HG03439 (cell line): Measurements from ENCODE around the gene TLR5.

ENCODE experiments used
- ATAC-seq: cut with Tn5 transposase; IDR thresholded peaks from one replicate; pipeline ENCODE4 v1.9.1; 2021; ENCODE audit warnings: mild to moderate bottlenecking, moderate library complexity; ENCODE audit not compliant: unreplicated experiment

TLR5 gene

DNA sequence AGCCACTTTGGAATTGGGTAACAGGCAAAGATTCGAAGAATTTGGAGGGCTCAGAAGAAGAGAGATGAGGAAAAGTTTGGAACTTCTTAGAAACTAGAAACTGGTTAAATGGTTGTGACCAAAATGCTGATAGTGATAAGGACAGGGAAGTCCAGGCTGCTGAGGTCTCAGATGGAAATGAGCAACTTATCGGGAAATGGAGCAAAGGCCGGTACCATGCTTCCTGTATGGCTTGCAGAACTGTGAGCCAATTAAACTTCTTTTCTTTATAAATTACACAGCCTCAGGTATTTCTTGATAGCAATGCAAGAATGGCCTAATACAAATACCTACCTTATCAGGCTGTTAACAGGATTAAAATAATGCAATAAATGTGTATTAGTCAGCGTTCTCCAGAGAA, 9.4 kb upstream of the TLR5 start:
- no peak for ATAC-seq

DNA sequence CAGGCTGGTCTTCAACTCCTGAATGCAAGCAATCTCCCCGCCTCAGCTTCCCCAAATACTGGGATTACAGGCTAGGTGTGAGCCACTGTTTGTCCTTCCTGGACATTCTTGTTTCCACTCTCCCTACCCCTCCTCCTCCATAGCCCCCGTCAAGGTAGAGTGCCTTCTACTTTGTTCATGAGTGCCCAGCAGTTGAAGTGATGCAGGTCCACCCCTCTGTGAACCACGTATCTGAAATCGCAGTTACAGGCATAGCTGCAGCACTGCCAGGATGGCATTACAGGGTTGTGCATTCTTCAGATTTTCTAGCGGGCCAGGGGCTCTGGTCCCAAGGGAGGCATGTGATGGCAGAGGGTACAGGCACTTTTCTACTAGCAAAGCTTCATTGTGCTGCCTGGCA, 7.4 kb upstream of the TLR5 start:
- ATAC-seq: no peak

DNA sequence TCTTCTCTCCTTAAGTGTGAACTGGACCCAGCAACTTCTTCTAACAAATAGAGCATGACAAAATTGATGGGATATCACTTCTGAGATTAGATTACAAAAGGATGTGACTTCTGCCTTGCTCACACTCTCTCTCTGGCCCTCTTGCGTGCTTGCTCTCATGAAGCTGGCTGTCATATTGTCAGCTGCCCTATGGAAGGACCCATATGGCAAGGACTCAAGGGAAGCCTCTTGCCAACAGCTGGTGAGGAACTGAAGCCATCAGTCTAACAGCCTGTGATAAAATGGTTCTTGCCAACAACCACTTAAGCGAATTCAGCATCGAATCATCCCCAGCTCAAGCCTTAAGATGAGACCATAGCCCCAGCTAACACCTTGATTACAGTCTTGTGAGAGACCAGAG, 4.8 kb upstream of the TLR5 start:
- ATAC-seq: no peak

DNA sequence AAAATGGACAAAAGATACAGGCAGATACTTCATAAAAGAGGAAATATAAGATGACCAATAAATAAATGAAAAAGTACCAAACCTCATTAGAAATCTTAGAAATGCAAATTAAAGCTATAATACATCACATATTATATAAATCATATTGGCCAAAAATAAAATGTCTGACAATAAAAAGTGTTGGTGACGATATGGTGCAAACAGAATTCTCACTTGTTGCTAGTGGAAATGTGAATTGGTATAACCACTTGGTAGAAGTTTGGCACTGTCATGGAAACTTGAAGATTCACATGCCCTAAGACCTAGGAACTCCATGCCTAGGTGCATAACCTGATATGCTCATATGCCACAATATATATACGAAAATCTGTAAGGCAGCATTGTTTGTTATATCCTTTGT, 4.4 kb upstream of the TLR5 start:
- ATAC-seq: no peak

DNA sequence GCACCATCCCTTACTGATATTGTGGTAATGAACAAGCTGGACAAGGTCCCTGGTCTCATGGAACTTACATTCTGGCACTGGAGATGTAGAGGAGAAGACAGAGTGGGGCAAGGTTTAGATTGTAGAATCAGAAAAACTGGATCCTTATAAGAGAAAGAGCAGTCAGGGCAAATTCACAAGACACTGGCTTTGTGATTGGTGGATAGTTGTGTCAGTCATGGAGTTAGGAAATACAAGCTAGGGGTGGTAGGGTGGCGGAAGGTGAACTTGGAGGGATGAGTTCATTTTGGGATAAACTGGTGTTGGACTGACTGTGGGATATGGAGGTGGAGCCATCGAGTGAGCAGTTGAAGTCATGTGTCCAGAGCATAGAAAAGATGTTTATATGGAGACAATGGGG, 3.7 kb upstream of the TLR5 start:
- ATAC-seq: no peak

DNA sequence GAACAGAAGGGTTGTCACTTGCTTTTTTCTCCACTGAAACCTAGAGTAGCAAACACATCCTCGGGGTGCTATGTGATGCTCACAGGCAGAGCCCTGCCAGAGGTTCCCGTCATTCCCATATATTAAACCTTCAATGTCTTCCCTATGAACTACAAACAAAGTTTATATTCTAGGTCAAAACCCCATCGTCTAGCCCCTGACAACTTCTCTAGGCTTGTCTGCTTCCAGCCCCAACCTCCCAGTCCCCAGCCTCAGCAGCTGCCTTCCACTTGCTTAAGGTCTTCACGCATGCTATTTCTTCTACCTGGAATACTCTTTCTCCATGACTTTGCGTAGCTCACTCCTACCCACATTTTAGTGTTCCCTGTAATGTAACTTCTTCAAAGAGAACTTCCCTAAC, 1.9 kb upstream of the TLR5 start:
- ATAC-seq: no peak

DNA sequence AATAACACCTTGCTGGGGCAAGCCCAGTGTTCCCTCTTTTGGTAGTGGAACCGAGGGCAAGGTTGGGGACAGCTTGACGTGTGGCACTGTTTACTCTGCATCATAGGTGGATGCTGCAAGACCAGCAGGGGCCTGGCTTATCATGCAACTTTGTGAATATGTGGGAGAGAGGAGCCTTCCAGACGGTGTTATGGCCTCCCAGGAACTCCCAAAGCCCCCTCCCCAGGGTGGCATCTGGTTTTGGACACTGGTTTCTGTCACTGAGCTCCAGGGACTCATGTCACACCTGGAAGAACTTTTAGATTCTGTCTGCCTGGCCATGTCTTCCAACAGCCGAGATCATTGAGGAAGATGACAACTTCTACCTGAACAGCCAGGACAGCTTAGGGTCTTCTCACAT, 1.4 kb upstream of the TLR5 start:
- ATAC-seq: no peak

DNA sequence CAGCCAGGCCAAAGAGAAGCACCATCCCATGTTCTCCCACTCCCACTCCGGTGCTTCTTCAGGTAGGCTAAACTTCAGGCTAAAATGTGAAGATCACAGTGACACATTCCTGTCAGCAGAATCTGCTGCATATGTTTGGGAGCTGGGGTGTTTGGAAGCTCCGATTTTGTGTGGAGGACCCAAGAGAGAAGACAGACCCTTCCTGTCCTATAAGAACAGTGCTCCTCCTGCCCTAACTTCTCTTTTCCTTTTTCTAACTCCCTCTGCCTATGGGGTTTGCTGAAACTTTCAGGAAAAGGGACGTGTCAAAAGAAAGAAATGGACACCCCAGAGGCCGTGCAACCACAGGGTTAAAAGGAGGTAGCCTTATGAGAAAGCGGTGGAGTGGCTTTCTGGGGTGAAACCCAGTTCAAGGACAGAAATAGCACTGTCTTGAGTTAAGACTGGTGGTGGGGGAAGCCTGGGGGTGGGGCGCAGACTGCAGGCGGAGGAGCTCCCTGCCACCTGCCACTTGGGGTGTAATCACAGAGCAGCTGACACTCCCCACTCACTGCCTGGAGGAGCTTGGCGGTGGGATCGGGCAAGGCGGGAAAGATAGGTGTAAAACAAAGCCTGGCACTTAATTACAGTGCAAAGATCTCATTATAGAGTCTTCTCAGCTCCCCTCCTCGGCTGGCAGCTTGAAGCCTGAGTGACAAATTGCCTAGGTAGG, 645 bp upstream of the TLR5 start:
- ATAC-seq: peak; percentile 62

DNA sequence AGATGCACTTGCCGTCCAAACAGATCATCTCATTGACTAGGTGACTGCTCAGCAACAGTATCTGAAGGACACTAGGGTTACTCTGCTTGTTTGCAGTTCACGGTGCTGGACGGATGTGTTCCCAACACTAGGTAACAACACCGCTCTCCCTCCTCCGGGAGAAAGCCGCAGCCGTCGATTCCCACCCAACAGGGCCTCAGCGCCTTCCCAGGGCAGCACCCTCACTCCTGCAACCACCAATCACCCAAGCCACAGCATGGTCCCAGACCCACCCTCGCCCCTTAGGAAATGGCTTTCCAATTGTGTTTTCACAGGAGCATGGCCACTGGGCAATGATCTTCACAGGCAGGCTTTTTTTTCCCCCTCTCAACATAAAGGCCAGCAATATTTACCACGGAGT, 779 bp downstream of the TLR5 start:
- no peak for ATAC-seq

DNA sequence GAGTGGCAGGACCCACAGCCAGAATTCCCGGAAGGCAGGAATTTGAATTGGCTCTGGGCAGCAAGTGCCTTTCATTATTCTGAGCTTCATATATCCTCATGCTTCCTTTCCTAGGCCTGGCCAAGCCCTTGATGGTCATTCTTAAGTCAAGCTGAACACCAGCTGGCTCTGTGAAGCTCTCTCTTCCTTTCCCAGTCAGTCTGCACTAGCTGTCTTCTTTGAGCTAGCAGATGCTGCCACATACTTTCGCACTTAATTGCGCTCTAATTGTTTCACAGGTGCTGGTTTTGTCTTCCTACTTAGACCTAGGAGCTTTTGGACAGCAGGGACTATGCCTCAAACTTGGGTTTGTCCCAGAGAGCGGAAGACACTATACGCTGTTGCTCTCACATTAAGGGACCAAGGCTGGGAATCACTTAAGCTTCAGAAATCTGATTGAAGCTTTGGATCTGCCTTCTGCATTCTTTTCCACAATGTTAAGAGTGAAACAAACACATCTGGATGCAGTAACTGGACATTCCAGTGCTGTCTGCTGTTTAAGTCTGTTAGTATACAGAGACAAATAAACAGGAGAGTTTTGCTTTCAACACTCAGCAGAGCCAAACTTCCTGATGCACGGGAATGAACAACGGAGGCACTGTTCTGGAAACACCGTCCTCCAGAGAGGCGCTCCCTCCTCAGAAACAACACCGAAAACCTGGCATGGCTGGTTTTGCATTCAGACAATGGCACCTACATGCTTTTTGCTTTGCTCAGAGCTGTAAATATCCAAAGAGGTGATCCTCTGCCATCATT, 2.2 kb downstream of the TLR5 start:
- no peak for ATAC-seq

DNA sequence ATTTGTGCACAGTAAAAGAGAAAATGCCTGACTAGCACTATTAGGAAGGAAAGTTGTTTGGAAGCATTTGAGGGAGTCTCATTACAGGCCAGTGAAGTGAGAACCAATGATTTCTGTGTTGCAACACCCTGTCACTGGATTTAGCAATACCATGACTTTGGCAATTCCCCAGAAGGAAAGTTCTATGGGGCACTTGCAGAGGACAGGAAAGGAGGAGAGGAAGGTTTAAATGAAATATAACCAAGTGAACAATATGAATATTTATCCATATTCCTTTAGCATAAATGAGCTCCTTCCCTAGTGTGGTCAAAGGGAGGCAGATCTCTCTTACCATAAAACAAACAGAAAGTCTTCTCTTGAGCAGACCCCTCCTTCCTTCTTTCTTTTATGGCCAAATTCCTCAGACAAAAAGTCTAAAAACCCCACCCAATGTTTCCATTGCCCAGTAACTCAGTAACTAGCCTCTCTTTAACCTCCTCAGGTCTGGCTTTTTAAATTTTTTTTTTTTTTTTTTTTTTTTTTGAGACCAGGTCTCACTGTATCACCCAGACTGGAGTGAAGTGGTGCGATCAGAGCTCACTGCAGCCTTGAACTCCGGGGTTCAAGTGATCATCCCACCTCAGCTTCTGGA, 5.5 kb downstream of the TLR5 start:
- no peak for ATAC-seq

DNA sequence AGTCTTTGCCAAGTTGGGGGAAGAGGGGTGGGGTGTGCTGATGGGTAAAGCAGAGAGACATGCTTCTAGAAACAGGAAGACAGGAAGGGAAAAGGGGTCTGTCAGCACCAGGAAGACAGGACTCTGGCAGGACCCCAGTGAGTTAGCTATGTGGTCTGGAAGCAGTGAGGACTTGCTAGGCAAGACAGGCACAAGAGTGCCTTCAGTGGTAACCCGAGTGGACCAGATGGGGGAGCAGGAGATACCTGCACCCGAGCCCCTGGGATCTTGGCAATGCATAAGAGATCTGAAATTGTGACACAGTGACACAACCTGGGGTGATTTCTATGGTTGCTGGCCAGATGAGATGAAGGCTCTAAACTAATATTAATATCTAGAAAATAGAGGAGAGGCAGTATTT, 7.0 kb downstream of the TLR5 start:
- no peak for ATAC-seq

DNA sequence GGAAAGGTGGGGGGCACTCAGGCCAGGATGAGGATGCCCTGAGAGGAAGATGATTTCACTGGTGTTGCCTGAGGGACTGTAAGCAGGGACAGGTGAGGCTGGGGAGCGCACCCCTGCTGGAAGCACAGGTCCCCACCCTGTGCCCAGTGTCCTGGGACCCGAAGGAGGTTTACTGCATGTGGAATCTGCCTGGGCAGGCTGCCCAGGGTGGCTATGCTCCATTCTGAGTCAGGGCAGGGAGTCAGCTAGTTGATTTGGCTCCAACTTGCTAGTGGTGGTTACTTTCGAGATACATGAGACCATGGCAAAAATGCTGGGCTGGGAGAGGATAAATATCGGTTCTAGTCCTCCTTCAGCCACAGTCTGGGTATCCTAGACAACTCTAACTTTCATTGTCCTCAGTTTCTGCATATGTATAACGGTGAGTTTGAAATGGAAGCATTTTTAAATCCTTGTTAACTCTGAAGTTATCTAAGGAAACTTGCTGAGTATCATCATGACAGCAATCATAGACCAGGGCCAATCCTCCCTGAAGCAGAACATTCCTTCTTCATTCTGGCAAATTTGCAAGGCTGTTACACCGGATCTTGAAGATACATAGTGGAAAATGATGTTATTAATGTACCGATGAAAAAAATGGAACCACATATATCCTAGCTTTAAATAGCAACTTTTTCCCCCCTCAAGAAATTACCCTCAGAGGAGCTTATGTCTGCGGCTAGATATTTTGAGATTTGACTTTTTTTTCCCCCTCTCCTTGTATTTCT, 7.7 kb downstream of the TLR5 start:
- no peak for ATAC-seq

DNA sequence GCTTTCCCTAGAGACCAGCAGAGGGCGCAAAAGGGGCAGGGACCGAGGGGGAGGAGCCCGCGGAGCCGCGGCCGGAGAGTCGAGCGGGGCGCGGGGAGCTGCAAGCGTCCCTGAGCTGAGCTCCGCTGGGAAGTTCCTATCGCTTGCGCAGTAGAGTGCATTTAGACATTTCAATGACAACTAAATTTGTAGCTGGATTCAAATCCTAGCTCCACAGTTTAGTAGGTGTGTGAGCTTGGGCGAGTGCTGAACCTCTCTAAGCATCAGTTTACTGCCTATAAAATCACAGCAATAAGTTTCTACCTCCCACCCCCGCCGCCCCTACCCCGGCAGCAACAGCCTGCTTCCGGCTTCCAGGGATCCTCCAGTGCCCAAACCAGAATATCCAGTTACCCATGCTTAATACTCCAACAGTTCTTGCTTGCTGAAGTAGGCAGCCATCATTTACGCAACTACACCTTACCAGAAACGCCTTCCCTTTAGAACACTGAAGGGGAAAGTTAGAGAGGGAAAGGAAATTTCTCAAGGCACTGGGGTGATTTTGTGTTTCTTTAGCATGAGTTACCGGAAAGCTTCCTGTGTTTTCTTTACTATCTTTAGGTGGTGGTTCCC, 9.1 kb downstream of the TLR5 start:
- ATAC-seq: no peak

DNA sequence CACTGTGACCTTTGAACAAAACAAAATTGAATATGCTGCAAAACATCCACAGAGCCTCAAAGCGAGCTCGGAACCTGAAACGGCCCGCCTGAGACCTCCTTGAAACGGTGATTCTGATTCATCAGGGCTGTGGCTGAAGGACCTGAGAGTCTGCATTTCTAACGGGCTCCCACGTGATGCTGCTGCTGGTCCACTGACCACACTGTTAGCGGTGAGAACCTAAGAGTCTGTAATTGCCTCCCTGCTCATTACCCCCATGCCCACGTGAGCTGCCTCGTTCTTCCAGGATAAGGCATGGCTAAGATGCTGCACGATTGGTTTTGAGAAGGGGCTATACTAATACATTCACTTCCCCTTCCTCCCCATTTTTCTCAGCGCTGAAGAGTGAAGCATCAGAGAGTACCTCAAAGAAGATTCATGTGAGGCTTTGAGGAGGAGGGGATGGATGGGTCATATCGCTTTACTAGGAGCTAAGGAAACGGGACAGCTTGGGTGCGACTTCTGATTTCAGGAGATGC, 9.7 kb downstream of the TLR5 start:
- ATAC-seq: no peak

DNA sequence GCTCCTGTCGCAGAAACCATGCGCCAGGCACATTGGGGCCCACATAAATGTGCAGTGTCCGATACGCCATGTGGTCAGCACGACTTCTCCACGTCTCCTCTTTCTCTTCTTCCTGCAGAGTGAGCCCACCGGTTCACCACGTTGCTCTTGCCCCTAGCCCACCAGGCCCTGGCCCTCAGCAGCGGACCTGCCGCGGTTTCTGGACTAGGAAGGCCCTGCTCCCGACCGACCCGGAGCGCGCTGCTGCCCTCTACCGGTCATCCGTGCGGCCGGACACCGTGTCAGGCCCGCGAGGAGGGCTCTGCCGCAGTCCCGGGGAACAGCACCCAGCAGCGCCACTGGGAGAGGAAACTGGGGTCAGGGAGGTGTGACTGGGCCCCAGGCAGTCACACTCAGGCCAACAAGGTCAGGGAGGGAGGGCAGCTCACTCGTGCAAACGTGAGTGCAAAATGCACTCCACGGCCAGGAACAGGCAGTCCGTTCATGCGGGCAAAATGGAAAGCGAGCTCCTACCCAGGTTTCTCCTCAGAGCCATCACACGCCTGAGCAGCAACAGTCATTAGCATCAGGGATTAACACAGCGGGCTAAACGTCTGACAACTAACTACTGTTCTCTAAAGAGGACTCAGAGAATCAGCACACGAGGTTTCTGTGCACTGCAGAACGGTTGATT, 13.7 kb downstream of the TLR5 start:
- ATAC-seq: peak; percentile 43

DNA sequence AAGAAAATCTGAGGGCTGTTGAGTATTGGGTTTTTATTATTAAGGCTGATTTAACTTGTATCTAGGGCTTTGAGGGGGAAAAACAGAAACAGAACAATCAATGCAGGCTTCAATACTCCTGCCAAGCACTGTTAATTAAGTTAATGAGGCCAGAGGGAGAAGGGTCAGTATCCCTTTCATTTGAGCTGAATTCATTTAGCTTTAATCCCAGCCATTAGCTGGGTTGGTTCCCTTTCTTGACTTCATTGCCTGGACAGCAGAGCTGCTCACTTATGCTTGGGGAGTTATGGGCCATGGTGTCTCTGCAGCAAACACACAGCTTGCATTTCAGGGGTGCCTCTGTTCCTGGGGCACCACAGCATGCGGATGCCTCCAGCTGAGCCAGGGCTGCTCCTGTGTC, 16.3 kb downstream of the TLR5 start:
- no peak for ATAC-seq

DNA sequence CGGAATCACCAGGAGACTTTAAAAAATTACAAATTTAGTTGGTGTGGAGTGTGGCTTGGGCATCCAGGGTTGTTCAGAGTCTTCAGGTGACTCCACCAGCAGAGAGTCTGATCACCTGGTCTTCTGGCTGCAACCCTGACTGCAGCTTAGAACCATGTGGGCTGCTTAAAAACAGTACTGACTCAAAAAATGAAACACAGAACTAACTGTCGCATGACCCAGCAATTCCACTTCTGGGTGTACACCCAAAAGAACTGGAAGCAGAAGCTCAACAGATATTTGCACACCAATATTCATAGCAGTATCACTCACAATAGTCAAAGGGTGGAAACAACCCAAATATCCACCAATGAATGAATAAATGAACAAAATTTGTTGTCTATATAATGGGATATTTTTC, 17.3 kb downstream of the TLR5 start:
- no peak for ATAC-seq

DNA sequence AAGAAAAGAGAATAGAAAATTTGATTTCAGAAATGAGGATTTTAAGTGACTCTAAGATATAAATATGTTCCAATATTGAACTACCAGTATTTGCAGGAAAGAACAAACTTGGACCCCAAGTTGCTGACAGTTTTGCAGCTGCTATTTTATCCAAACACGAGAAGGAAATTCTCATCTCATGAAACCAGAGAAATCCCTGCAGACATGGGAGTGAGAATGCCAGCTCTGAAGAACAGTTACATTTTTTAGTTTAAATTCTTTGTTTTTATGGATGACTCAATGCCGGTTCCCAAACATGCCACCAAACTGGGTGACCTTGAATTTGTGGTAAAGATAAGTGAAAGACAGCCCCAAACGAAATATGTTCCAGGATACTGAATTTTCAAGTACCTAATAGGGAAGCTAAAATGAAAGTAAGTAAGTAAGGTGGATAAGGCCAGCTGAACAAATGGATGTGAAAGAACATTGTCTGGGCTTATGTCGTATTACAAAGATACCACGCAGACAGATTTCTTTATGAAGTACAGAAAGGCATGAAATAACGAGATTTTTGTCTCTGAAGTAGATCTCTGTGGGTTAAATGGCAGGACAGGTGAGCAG, 19.9 kb downstream of the TLR5 start:
- no peak for ATAC-seq

DNA sequence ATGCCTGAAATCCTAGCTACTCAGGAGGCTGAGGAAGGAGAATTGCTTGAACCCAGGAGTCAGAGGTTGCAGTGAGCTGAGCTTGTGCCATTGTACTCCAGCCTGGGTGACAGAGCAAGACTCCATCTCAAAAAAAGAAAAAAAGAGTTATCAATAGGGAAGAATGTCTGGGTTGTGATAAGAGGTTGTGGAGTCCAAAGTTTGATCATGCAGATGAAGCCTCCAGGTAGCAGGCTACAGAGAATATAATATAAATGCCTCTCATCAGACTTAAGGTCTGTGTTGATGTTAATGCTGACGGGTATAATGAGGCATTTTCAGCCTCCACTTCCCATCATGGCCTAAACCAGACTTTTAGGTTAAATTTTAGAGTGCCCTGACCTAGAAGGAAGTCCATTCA, 24.6 kb downstream of the TLR5 start:
- ATAC-seq: no peak
